NB4 (cell line): ENCODE results near the gene PRR7.
A peak's percentile ranks its signal among the peaks of the same experiment; 100 is the strongest.

ENCODE experiments used
- DNase-seq: peaks from one replicate; pipeline ENCODE4 v3.0.0; 2010; ENCODE audit warnings: low read depth
- H3K4me3 ChIP-seq: one replicate; pipeline ENCODE4 v1.5.1; 2011; ENCODE audit warnings: mild to moderate bottlenecking, low read depth, low read length, moderate library complexity
- MYC ChIP-seq: IDR thresholded peaks from 2 replicates; pipeline ENCODE4 v1.6.1; 2011; ENCODE audit warnings: low read depth, low read length
- POLR2A ChIP-seq: IDR thresholded peaks from 2 replicates; pipeline ENCODE4 v1.6.1; 2011; ENCODE audit warnings: mild to moderate bottlenecking; ENCODE audit not compliant: insufficient read length; ENCODE audit errors: extremely low read depth
- TF ChIP-seq, protein P1 (sequence below): IDR thresholded peaks from one replicate; pipeline ENCODE4 v1.5.1; 2012; ENCODE audit warnings: low read depth, low read length
- TF ChIP-seq, protein P2 (sequence below): IDR thresholded peaks from 2 replicates; pipeline ENCODE4 v1.6.1; 2011; ENCODE audit warnings: low read depth, low read length

Gene PRR7

DNA sequence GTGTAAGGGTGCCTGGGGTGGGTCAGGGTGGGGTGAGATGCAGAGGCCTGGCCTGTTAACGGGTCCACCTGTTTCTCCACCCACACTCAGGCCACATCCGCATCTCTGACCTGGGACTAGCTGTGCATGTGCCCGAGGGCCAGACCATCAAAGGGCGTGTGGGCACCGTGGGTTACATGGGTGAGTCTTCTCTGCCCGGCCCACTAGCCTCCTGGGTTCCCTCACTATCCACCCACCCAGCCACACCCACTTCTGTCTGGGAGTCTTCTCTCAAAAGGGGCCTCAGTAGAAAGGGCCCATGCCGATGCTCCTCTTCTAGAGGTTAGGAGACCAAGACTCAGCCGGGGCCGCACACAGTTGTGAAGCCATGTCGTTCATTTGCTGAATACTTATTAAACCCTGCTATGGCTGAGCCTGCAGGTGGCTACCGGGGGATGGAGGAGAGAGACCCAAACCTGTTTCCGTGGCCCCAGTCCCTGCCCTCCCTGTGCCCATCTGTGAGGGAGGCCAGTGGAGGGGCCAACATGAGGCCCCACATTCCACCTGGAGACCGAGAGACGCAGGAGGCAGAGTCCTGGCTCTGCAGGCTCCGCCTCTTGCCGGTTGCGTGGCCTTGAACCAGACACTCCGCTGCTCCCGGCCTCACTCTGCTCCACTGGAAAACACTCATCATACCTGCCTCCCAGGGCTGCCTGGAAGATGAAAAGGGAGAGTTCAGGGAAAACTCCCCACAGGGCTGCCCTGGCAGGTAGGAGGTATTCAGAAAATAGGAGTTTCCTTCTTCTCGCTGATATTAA is 11.5 kb upstream of the PRR7 start:
- DNase-seq, result peak; percentile 1
- no peak overlapping the region for H3K4me3 ChIP-seq
- TF ChIP-seq POLR2A (no peak), MYC (no peak)
- TF ChIP-seq, protein P1, sequence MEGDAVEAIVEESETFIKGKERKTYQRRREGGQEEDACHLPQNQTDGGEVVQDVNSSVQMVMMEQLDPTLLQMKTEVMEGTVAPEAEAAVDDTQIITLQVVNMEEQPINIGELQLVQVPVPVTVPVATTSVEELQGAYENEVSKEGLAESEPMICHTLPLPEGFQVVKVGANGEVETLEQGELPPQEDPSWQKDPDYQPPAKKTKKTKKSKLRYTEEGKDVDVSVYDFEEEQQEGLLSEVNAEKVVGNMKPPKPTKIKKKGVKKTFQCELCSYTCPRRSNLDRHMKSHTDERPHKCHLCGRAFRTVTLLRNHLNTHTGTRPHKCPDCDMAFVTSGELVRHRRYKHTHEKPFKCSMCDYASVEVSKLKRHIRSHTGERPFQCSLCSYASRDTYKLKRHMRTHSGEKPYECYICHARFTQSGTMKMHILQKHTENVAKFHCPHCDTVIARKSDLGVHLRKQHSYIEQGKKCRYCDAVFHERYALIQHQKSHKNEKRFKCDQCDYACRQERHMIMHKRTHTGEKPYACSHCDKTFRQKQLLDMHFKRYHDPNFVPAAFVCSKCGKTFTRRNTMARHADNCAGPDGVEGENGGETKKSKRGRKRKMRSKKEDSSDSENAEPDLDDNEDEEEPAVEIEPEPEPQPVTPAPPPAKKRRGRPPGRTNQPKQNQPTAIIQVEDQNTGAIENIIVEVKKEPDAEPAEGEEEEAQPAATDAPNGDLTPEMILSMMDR, result no peak
- TF ChIP-seq, protein P2, sequence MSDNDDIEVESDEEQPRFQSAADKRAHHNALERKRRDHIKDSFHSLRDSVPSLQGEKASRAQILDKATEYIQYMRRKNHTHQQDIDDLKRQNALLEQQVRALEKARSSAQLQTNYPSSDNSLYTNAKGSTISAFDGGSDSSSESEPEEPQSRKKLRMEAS, result no peak

DNA sequence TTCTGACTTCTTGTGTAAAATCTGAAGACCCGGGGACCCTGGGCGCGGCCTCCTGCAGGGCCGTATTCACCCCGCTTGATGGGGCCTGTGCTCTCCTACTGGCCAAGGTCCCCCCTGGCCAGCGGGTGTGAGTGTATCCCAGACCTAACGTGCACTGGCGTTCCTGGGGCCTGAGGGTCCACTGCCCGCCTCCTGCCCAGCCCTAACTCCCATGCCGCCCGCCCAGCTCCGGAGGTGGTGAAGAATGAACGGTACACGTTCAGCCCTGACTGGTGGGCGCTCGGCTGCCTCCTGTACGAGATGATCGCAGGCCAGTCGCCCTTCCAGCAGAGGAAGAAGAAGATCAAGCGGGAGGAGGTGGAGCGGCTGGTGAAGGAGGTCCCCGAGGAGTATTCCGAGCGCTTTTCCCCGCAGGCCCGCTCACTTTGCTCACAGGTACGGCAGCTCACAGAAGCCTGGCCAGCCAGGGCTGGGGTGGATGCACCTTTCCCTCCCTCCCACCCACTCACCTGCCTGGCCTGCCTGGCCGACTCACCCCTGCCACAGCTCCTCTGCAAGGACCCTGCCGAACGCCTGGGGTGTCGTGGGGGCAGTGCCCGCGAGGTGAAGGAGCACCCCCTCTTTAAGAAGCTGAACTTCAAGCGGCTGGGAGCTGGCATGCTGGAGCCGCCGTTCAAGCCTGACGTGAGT is 10.6 kb upstream of the PRR7 start:
- no peak overlapping the region for H3K4me3 ChIP-seq
- TF ChIP-seq POLR2A (no peak), MYC (no peak)
- TF ChIP-seq, protein P2, result no peak
- TF ChIP-seq, protein P1, result no peak
- peak; percentile 1 for DNase-seq

DNA sequence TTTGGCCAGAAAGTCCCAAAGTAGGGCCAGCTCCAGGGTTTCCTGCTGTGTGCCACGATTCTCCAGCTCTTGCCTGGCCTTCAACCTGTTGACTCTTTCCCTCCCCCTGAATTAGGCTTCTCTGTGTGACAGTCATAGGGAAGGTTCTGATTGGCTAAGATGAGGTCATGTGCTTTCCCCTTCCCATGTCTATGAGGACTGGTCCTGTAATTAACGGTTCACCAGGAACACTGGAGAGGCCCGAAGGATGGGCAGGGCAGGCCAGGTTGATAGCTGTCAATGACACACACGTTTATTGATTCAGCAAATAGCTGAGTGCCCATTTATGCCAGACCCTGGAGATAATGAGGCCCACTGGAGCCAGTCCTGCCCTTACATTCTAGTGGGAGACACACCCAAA is 9.0 kb upstream of the PRR7 start:
- H3K4me3 ChIP-seq, result no peak overlapping the region
- TF ChIP-seq MYC, result no peak
- no peak for TF ChIP-seq POLR2A
- TF ChIP-seq, protein P1, result no peak
- TF ChIP-seq, protein P2, result no peak
- DNase-seq, result peak; percentile 4

DNA sequence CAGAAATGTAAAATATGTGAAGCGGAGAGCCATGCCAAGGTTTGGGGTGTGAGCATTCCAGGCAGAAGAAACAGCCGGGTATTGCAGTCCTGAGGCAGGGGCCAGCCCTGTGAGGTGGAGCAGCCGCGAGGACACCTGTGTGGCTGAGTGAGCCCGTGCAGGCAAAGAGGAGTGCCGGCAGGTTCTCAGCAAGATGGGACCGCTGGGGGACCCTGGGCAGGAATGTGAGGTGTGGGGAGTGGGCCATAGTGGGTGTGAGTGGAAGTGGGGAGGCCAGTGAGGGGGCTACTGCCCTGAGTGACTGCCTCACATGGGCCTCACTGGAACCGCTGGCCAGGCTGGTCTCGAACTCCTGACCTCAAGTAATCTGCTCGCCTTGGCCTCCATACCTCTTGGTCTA is 8.1 kb upstream of the PRR7 start:
- TF ChIP-seq, protein P2, result no peak
- TF ChIP-seq, protein P1, result no peak
- TF ChIP-seq POLR2A (no peak), MYC (no peak)
- no peak overlapping the region for H3K4me3 ChIP-seq
- no peak for DNase-seq

DNA sequence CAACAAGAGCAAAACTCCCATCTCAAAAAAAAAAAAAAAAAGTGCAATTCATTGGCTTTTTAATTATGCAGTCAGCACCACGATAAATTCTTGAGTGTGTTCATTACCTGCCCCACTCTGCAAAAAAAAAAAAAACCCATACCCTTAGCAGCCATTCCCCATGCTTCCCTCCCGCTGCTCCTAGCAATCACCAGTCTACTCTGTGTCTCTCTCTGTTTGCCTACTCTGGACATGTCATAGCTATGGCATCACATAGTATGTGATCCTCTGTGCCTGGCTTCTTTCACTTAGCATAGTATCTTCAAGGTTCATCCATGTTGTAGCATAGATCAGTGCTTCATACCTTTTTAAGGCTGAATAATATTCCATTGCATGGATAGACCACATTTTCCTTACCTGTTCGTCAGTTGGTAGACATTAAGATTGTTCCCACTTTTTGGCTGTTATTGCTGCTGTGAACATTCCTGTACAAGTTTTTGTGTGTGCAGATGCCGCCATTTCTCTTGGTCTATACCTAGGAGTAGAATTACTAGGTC is 7.0 kb upstream of the PRR7 start:
- no peak for TF ChIP-seq MYC
- TF ChIP-seq, protein P2, result no peak
- TF ChIP-seq, protein P1, result no peak
- DNase-seq, result no peak
- no peak overlapping the region for H3K4me3 ChIP-seq
